HG03108 (cell line): Measurements from ENCODE around the gene PYGM.

Experiments
- ATAC-seq: cut with Tn5 transposase; IDR thresholded peaks from one replicate; pipeline ENCODE4 v1.9.1; 2021; ENCODE audit warnings: moderate library complexity; ENCODE audit not compliant: unreplicated experiment

PYGM gene

GRCh38 chr11:64697663-64698375 lies 62.0 kb downstream of the PYGM start:
- no peak for ATAC-seq
